K562 (cell line): Measurements from ENCODE around the gene CCDC88A.

Experiments
- ELK1 ChIP-seq: sonication (generic); formaldehyde crosslinking; IDR thresholded peaks from 2 replicates; pipeline ENCODE4 v1.8.1; 2022; ENCODE audit warnings: missing genetic modification reagents
- EWSR1 ChIP-seq: fragments of 450-650 bp; IDR thresholded peaks from 2 replicates; pipeline ENCODE4 v1.6.1; 2018; ENCODE audit warnings: borderline replicate concordance, mild to moderate bottlenecking, low read depth, moderate library complexity; ENCODE audit not compliant: partially characterized antibody
- FOXK2 ChIP-seq, 2 experiments: fragments of 450-650 bp; IDR thresholded peaks in 1 of 2; conservative IDR thresholded peaks in 1 of 2; 2 replicates each; pipeline ENCODE4 v1.6.1; 2016; ENCODE audit warnings: low read depth in 2 of 2, mild to moderate bottlenecking in 1 of 2
- FOXM1 ChIP-seq, 2 experiments: fragments of 450-650 bp in 1 of 2; sonication (generic) in 1 of 2; formaldehyde crosslinking in 1 of 2; IDR thresholded peaks; 2 replicates each; pipeline versions ENCODE4 v1.6.1 to v1.9.0; 2017 to 2022; ENCODE audit warnings: low read depth in 2 of 2, mild to moderate bottlenecking in 2 of 2, missing genetic modification reagents in 1 of 2, moderate library complexity in 1 of 2
- KLF13 ChIP-seq: fragments of 450-650 bp; IDR thresholded peaks from 2 replicates; pipeline ENCODE4 v1.6.1; 2016; ENCODE audit warnings: missing genetic modification characterization, low read depth, mild to moderate bottlenecking, missing compliant biosample characterization, moderate library complexity, borderline replicate concordance
- POLR2A ChIP-seq: fragments of 450-650 bp; conservative IDR thresholded peaks from 2 replicates; pipeline ENCODE4 v1.6.1; 2016
- ZNF263 ChIP-seq: sonication (generic); formaldehyde crosslinking; IDR thresholded peaks from 2 replicates; pipeline ENCODE4 v1.8.0; 2022; ENCODE audit warnings: mild to moderate bottlenecking, missing genetic modification reagents, borderline replicate concordance
- TF ChIP-seq, protein P1 (sequence below): fragments of 450-650 bp; IDR thresholded peaks from 2 replicates; pipeline ENCODE4 v1.6.1; 2016
- TF ChIP-seq, protein P2 (sequence below): sonication (generic); formaldehyde crosslinking; IDR thresholded peaks from 2 replicates; pipeline ENCODE4 v1.8.1; 2023; ENCODE audit warnings: mild to moderate bottlenecking, missing genetic modification reagents
- TF ChIP-seq, protein P3 (sequence below): sonication (generic); formaldehyde crosslinking; IDR thresholded peaks from 2 replicates; pipeline ENCODE4 v1.5.0; 2020; ENCODE audit warnings: missing genetic modification reagents
- TF ChIP-seq, protein P4 (sequence below): conservative IDR thresholded peaks from 2 replicates; pipeline ENCODE4 v1.6.1; 2011; ENCODE audit warnings: low read depth, mild to moderate bottlenecking, low read length; ENCODE audit not compliant: control insufficient read depth
- TF ChIP-seq, protein P5 (sequence below), 3 experiments: IDR thresholded peaks in 2 of 3; conservative IDR thresholded peaks in 1 of 3; 2 replicates each; pipeline ENCODE4 v1.5.1; 2011 to 2012; ENCODE audit warnings: low read length in 3 of 3, mild to moderate bottlenecking in 3 of 3, control low read depth in 2 of 3, improper control_type of control experiment in 1 of 3, inconsistent platforms in 1 of 3, low read depth in 1 of 3, mixed read lengths in 1 of 3, moderate library complexity in 1 of 3; ENCODE audit not compliant: insufficient read depth in 2 of 3
- TF ChIP-seq, protein P6 (sequence below), 2 experiments: fragments of 450-650 bp; IDR thresholded peaks; 2 replicates each; pipeline ENCODE4 v1.6.1; 2018; ENCODE audit warnings: mild to moderate bottlenecking in 2 of 2, low read depth in 1 of 2; ENCODE audit not compliant: partially characterized antibody in 2 of 2
- TF ChIP-seq, protein P7 (sequence below): fragments of 250-450 bp; sonication (Bioruptor Pico); IDR thresholded peaks from 2 replicates; pipeline ENCODE4 v1.5.1; 2021; ENCODE audit warnings: mild to moderate bottlenecking

DNA sequence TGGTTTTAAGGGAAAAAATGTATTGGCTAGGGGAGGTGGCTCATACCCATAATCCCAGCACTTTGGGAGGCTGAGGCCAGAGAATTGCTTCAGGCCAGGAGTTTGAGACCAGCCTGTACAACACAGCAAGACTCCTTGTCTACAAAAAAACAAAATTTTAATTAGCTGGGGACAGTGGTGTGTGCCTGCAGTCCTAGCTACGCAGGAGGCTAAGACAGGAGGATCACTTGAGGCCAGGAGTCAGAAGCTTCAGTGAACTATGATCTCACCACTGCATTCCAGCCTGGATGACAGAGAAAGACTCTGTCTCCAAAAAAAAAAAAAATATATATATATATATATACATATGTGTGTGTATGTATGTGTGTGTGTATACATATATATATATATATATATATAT is 18.5 kb downstream of the CCDC88A start:
- TF ChIP-seq FOXM1 (IDR thresholded peaks at IDR 0.05; ENCODE audit: low read depth) (no peak), FOXM1 (CRISPR knock-in tag; IDR thresholded peaks at IDR 0.05; ENCODE audit: low read depth) (no peak), FOXK2 (conservative IDR thresholded peaks at IDR 0.05 in 1 of 2, IDR thresholded peaks at IDR 0.05 in 1 of 2; ENCODE audit: low read depth in 2 of 2) (no peak), ELK1 (CRISPR knock-in tag) (no peak), ZNF263 (CRISPR knock-in tag) (no peak), EWSR1 (no peak), KLF13 (no peak), POLR2A (no peak)
- TF ChIP-seq, protein P1, sequence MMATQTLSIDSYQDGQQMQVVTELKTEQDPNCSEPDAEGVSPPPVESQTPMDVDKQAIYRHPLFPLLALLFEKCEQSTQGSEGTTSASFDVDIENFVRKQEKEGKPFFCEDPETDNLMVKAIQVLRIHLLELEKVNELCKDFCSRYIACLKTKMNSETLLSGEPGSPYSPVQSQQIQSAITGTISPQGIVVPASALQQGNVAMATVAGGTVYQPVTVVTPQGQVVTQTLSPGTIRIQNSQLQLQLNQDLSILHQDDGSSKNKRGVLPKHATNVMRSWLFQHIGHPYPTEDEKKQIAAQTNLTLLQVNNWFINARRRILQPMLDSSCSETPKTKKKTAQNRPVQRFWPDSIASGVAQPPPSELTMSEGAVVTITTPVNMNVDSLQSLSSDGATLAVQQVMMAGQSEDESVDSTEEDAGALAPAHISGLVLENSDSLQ, result no peak
- TF ChIP-seq, protein P2, sequence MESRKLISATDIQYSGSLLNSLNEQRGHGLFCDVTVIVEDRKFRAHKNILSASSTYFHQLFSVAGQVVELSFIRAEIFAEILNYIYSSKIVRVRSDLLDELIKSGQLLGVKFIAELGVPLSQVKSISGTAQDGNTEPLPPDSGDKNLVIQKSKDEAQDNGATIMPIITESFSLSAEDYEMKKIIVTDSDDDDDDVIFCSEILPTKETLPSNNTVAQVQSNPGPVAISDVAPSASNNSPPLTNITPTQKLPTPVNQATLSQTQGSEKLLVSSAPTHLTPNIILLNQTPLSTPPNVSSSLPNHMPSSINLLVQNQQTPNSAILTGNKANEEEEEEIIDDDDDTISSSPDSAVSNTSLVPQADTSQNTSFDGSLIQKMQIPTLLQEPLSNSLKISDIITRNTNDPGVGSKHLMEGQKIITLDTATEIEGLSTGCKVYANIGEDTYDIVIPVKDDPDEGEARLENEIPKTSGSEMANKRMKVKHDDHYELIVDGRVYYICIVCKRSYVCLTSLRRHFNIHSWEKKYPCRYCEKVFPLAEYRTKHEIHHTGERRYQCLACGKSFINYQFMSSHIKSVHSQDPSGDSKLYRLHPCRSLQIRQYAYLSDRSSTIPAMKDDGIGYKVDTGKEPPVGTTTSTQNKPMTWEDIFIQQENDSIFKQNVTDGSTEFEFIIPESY, result no peak
- TF ChIP-seq, protein P3, sequence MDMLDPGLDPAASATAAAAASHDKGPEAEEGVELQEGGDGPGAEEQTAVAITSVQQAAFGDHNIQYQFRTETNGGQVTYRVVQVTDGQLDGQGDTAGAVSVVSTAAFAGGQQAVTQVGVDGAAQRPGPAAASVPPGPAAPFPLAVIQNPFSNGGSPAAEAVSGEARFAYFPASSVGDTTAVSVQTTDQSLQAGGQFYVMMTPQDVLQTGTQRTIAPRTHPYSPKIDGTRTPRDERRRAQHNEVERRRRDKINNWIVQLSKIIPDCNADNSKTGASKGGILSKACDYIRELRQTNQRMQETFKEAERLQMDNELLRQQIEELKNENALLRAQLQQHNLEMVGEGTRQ (CRISPR knock-in tag), result no peak
- TF ChIP-seq, protein P4, sequence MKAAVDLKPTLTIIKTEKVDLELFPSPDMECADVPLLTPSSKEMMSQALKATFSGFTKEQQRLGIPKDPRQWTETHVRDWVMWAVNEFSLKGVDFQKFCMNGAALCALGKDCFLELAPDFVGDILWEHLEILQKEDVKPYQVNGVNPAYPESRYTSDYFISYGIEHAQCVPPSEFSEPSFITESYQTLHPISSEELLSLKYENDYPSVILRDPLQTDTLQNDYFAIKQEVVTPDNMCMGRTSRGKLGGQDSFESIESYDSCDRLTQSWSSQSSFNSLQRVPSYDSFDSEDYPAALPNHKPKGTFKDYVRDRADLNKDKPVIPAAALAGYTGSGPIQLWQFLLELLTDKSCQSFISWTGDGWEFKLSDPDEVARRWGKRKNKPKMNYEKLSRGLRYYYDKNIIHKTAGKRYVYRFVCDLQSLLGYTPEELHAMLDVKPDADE, result no peak
- TF ChIP-seq, protein P5, sequence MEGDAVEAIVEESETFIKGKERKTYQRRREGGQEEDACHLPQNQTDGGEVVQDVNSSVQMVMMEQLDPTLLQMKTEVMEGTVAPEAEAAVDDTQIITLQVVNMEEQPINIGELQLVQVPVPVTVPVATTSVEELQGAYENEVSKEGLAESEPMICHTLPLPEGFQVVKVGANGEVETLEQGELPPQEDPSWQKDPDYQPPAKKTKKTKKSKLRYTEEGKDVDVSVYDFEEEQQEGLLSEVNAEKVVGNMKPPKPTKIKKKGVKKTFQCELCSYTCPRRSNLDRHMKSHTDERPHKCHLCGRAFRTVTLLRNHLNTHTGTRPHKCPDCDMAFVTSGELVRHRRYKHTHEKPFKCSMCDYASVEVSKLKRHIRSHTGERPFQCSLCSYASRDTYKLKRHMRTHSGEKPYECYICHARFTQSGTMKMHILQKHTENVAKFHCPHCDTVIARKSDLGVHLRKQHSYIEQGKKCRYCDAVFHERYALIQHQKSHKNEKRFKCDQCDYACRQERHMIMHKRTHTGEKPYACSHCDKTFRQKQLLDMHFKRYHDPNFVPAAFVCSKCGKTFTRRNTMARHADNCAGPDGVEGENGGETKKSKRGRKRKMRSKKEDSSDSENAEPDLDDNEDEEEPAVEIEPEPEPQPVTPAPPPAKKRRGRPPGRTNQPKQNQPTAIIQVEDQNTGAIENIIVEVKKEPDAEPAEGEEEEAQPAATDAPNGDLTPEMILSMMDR (IDR thresholded peaks at IDR 0.05 in 2 of 3, conservative IDR thresholded peaks at IDR 0.05 in 1 of 3; ENCODE audit: insufficient read depth in 2 of 3, low read depth in 1 of 3, low read length in 3 of 3), result no peak
- TF ChIP-seq, protein P6, sequence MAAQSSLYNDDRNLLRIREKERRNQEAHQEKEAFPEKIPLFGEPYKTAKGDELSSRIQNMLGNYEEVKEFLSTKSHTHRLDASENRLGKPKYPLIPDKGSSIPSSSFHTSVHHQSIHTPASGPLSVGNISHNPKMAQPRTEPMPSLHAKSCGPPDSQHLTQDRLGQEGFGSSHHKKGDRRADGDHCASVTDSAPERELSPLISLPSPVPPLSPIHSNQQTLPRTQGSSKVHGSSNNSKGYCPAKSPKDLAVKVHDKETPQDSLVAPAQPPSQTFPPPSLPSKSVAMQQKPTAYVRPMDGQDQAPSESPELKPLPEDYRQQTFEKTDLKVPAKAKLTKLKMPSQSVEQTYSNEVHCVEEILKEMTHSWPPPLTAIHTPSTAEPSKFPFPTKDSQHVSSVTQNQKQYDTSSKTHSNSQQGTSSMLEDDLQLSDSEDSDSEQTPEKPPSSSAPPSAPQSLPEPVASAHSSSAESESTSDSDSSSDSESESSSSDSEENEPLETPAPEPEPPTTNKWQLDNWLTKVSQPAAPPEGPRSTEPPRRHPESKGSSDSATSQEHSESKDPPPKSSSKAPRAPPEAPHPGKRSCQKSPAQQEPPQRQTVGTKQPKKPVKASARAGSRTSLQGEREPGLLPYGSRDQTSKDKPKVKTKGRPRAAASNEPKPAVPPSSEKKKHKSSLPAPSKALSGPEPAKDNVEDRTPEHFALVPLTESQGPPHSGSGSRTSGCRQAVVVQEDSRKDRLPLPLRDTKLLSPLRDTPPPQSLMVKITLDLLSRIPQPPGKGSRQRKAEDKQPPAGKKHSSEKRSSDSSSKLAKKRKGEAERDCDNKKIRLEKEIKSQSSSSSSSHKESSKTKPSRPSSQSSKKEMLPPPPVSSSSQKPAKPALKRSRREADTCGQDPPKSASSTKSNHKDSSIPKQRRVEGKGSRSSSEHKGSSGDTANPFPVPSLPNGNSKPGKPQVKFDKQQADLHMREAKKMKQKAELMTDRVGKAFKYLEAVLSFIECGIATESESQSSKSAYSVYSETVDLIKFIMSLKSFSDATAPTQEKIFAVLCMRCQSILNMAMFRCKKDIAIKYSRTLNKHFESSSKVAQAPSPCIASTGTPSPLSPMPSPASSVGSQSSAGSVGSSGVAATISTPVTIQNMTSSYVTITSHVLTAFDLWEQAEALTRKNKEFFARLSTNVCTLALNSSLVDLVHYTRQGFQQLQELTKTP (IDR thresholded peaks at IDR 0.05; ENCODE audit: low read depth in 1 of 2, partially characterized antibody in 2 of 2), result no peak
- TF ChIP-seq, protein P7, sequence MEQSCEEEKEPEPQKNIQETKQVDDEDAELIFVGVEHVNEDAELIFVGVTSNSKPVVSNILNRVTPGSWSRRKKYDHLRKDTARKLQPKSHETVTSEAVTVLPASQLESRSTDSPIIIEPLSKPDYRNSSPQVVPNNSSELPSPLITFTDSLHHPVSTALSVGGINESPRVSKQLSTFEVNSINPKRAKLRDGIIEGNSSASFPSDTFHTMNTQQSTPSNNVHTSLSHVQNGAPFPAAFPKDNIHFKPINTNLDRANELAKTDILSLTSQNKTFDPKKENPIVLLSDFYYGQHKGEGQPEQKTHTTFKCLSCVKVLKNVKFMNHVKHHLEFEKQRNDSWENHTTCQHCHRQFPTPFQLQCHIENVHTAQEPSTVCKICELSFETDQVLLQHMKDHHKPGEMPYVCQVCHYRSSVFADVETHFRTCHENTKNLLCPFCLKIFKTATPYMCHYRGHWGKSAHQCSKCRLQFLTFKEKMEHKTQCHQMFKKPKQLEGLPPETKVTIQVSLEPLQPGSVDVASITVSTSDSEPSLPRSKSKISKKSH (CRISPR knock-in tag), result no peak
